ENCODE measurements around the gene CD22.
"Not testable (repeated sequence)": the region's sequence is repeated elsewhere in the genome, so short reads cannot be mapped to it uniquely, and the experiment has no call there.

Gene CD22

DNA sequence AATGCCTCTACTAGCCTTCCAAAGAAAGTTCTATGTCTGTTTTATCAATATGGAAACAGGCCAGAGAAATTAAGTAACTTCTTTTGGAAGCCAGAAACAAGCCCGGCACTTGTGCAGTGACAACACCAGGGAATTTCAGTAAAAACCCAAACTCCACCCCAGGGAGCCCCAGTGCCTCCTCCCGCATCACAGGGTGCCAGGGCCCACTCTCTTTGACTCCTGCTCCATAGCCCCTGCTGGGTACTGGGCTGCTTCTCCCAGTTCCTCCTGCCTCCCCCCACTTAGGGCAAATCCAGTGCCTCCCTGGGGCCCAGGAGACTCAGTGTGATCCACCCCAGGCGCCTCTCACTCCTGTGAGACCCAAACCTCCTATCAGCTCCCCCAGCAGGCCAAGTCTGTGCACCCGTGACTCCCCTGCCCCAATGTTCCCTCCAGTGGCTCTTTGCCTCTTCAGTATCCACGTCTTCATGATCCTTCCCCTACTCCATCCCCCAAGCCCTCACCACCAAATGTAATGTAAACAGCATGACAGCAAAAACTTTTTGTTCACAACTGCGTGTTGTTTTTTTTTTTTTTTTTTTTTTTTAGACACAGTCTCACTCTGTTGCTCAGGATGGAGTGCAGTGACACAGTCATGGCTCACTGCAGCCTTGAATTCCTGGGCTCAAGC is 26.9 kb downstream of the CD22 start (continued):
- TF ChIP-seq, protein P1, sequence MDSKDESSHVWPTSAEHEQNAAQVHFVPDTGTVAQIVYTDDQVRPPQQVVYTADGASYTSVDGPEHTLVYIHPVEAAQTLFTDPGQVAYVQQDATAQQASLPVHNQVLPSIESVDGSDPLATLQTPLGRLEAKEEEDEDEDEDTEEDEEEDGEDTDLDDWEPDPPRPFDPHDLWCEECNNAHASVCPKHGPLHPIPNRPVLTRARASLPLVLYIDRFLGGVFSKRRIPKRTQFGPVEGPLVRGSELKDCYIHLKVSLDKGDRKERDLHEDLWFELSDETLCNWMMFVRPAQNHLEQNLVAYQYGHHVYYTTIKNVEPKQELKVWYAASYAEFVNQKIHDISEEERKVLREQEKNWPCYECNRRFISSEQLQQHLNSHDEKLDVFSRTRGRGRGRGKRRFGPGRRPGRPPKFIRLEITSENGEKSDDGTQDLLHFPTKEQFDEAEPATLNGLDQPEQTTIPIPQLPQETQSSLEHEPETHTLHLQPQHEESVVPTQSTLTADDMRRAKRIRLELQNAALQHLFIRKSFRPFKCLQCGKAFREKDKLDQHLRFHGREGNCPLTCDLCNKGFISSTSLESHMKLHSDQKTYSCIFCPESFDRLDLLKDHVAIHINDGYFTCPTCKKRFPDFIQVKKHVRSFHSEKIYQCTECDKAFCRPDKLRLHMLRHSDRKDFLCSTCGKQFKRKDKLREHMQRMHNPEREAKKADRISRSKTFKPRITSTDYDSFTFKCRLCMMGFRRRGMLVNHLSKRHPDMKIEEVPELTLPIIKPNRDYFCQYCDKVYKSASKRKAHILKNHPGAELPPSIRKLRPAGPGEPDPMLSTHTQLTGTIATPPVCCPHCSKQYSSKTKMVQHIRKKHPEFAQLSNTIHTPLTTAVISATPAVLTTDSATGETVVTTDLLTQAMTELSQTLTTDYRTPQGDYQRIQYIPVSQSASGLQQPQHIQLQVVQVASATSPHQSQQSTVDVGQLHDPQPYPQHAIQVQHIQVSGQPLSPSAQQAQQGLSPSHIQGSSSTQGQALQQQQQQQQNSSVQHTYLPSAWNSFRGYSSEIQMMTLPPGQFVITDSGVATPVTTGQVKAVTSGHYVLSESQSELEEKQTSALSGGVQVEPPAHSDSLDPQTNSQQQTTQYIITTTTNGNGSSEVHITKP (tag by site-specific recombination; IDR thresholded peaks at IDR 0.05), result no peak
- TF ChIP-seq ZNF266 (tag by site-specific recombination; IDR thresholded peaks at IDR 0.05; ENCODE audit: low read depth) (no peak), ZNF2 (tag by site-specific recombination; IDR thresholded peaks at IDR 0.05) (no peak), SCRT1 (tag by site-specific recombination; IDR thresholded peaks at IDR 0.05; ENCODE audit: borderline replicate concordance) (no peak), ZNF610 (tag by site-specific recombination; IDR thresholded peaks at IDR 0.05; ENCODE audit: borderline replicate concordance) (no peak), ZNF248 (tag by site-specific recombination; IDR thresholded peaks at IDR 0.05) (no peak)
- TF ChIP-seq, protein P2, sequence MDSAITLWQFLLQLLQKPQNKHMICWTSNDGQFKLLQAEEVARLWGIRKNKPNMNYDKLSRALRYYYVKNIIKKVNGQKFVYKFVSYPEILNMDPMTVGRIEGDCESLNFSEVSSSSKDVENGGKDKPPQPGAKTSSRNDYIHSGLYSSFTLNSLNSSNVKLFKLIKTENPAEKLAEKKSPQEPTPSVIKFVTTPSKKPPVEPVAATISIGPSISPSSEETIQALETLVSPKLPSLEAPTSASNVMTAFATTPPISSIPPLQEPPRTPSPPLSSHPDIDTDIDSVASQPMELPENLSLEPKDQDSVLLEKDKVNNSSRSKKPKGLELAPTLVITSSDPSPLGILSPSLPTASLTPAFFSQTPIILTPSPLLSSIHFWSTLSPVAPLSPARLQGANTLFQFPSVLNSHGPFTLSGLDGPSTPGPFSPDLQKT (IDR thresholded peaks at IDR 0.05; ENCODE audit: borderline replicate concordance, low read depth, low read length), result no peak
- TF ChIP-seq, protein P3, sequence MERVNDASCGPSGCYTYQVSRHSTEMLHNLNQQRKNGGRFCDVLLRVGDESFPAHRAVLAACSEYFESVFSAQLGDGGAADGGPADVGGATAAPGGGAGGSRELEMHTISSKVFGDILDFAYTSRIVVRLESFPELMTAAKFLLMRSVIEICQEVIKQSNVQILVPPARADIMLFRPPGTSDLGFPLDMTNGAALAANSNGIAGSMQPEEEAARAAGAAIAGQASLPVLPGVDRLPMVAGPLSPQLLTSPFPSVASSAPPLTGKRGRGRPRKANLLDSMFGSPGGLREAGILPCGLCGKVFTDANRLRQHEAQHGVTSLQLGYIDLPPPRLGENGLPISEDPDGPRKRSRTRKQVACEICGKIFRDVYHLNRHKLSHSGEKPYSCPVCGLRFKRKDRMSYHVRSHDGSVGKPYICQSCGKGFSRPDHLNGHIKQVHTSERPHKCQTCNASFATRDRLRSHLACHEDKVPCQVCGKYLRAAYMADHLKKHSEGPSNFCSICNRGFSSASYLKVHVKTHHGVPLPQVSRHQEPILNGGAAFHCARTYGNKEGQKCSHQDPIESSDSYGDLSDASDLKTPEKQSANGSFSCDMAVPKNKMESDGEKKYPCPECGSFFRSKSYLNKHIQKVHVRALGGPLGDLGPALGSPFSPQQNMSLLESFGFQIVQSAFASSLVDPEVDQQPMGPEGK (tag by site-specific recombination; IDR thresholded peaks at IDR 0.05), result no peak

DNA sequence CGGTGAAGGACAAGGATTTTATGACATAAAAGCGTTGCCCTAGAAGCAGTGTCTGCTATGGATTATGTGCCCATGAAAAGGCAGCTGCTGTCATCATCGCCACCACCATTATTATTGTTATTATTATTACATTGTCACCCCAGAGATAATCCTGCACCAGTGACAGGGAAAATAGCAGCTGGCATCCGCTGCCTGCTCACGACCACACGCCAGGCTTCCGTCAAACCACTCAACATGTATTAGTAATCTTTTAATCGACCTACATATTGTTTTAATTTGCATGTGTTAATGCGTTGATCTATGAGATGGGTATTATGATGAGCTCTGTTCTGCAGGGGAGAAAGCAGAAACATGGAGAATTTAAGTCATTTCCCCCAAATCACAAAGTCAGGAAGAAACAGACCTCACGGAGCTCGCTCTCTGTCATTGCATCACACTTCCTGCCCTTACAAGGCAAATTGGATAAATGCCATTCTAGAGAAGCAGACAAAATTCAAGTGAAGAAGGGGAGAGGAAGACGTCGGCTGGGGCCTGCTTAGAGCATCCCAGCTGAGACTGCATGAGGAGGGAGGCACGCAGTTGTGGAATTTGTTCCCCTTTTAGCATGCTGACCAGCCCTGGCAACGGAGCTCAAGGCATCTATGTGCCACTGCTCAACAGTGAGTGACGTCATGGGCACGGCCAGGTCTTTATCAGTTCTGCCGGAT is 29.0 kb downstream of the CD22 start, which contains the start of gene FFAR3:
Gene FFAR3 (plus strand): TSS at position 594 of the 707 bp plus-strand sequence. CDS start 431 bp downstream, outside the sequence.
- no peak for TF ChIP-seq ZNF830 (tag by site-specific recombination; IDR thresholded peaks at IDR 0.05; ENCODE audit: low read depth)
- TF ChIP-seq, protein P4, sequence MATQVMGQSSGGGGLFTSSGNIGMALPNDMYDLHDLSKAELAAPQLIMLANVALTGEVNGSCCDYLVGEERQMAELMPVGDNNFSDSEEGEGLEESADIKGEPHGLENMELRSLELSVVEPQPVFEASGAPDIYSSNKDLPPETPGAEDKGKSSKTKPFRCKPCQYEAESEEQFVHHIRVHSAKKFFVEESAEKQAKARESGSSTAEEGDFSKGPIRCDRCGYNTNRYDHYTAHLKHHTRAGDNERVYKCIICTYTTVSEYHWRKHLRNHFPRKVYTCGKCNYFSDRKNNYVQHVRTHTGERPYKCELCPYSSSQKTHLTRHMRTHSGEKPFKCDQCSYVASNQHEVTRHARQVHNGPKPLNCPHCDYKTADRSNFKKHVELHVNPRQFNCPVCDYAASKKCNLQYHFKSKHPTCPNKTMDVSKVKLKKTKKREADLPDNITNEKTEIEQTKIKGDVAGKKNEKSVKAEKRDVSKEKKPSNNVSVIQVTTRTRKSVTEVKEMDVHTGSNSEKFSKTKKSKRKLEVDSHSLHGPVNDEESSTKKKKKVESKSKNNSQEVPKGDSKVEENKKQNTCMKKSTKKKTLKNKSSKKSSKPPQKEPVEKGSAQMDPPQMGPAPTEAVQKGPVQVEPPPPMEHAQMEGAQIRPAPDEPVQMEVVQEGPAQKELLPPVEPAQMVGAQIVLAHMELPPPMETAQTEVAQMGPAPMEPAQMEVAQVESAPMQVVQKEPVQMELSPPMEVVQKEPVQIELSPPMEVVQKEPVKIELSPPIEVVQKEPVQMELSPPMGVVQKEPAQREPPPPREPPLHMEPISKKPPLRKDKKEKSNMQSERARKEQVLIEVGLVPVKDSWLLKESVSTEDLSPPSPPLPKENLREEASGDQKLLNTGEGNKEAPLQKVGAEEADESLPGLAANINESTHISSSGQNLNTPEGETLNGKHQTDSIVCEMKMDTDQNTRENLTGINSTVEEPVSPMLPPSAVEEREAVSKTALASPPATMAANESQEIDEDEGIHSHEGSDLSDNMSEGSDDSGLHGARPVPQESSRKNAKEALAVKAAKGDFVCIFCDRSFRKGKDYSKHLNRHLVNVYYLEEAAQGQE (tag by site-specific recombination; IDR thresholded peaks at IDR 0.05), result no peak
- TF ChIP-seq ZNF510 (tag by site-specific recombination; IDR thresholded peaks at IDR 0.05; ENCODE audit: insufficient replicate concordance), result no peak
- TF ChIP-seq ZNF223 (tag by site-specific recombination; IDR thresholded peaks at IDR 0.05), result no peak
- TF ChIP-seq ZNF792 (tag by site-specific recombination; IDR thresholded peaks at IDR 0.05), result no peak
- no peak for TF ChIP-seq HOXA7 (CRISPR knock-in tag; IDR thresholded peaks at IDR 0.05; ENCODE audit: borderline replicate concordance)
- no peak for TF ChIP-seq PRDM1 (tag by site-specific recombination; IDR thresholded peaks at IDR 0.05)
- TF ChIP-seq, protein P5, sequence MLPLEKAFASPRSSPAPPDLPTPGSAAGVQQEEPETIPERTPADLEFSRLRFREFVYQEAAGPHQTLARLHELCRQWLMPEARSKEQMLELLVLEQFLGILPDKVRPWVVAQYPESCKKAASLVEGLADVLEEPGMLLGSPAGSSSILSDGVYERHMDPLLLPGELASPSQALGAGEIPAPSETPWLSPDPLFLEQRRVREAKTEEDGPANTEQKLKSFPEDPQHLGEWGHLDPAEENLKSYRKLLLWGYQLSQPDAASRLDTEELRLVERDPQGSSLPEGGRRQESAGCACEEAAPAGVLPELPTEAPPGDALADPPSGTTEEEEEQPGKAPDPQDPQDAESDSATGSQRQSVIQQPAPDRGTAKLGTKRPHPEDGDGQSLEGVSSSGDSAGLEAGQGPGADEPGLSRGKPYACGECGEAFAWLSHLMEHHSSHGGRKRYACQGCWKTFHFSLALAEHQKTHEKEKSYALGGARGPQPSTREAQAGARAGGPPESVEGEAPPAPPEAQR (tag by site-specific recombination; IDR thresholded peaks at IDR 0.05), result no peak
- no peak for TF ChIP-seq ZNF521 (tag by site-specific recombination; IDR thresholded peaks at IDR 0.05)
- no peak for TF ChIP-seq ZNF548 (tag by site-specific recombination; IDR thresholded peaks at IDR 0.05)
- no peak for TF ChIP-seq GLIS2 (tag by site-specific recombination; IDR thresholded peaks at IDR 0.05)
- Histone ChIP-seq H3K4me1 (ENCODE audit: control insufficient read depth, insufficient read depth, low read length) (no peaks in the 10 kb centered on the region), H3K9me3 (ENCODE audit: control insufficient read depth, insufficient read depth, low read depth, low read length) (no peaks in the 10 kb centered on the region), H3K36me3 (ENCODE audit: control insufficient read depth in 2 of 2, insufficient read depth in 1 of 2, low read length in 2 of 2) (no peaks in the 10 kb centered on the region; a peak in 1 of 3 replicates), H3K4me3 (ENCODE audit: low read depth, low read length) (no peak within 1 kb of the TSS), H3K27ac (ENCODE audit: extremely low read depth, low read depth, low read length) (no peak within 1 kb of the TSS)
- ChIA-PET POLR2A (no interaction called here), CTCF (interaction anchor here (0.5 to 10.6 kb wide), 7 partner anchors 19 to 191 kb away, joined by 3 to 237 read pairs (median 6); partner anchors contain the start of gene KRTDAP)

DNA sequence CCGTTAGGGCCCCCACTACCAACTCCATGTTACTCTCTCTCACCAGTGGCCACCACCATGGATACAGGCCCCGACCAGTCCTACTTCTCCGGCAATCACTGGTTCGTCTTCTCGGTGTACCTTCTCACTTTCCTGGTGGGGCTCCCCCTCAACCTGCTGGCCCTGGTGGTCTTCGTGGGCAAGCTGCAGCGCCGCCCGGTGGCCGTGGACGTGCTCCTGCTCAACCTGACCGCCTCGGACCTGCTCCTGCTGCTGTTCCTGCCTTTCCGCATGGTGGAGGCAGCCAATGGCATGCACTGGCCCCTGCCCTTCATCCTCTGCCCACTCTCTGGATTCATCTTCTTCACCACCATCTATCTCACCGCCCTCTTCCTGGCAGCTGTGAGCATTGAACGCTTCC is 29.8 kb downstream of the CD22 start:
- H3K4me1 ChIP-seq (ENCODE audit: control insufficient read depth, insufficient read depth, low read length); POLR2A ChIA-PET; H3K9me3 ChIP-seq (ENCODE audit: control insufficient read depth, insufficient read depth, low read depth, low read length); H3K36me3 ChIP-seq (ENCODE audit: control insufficient read depth in 2 of 2, insufficient read depth in 1 of 2, low read length in 2 of 2); H3K4me3 ChIP-seq (ENCODE audit: low read depth, low read length); H3K27ac ChIP-seq (ENCODE audit: extremely low read depth, low read depth, low read length): not testable (repeated sequence)
- CTCF ChIA-PET, result interaction anchor here (8.2 to 10.6 kb wide), 2 partner anchors 110 to 136 kb away, joined by 157 to 237 read pairs; partner anchors contain the start of gene KRTDAP
